HepG2 (cell line): ENCODE data around the gene PEX11G. TPM values are rescaled to one million over a fixed set of nuclear protein-coding genes. Genes with fewer than 3 reads are reported as not detected.
A peak's percentile ranks its signal among the peaks of the same experiment; 100 is the strongest.

Source experiments
- EP300 ChIP-seq, 3 experiments: sonication (generic) in 1 of 3; formaldehyde crosslinking in 1 of 3; IDR thresholded peaks; 2 replicates each; pipeline versions ENCODE4 v1.5.1 to v1.6.1; 2011 to 2020; ENCODE audit warnings: low read depth in 2 of 3, low read length in 2 of 3, borderline replicate concordance in 1 of 3, improper control_type of control experiment in 1 of 3, mild to moderate bottlenecking in 1 of 3, missing genetic modification reagents in 1 of 3, moderate library complexity in 1 of 3
- FOSL2 ChIP-seq: sonication (generic); formaldehyde crosslinking; IDR thresholded peaks from 2 replicates; pipeline ENCODE4 v1.4.0; 2020; ENCODE audit warnings: missing genetic modification reagents
- FOXA3 ChIP-seq: IDR thresholded peaks from 2 replicates; pipeline ENCODE4 v1.6.1; 2016; ENCODE audit warnings: missing genetic modification reagents, missing compliant biosample characterization
- GFI1 ChIP-seq: sonication (generic); formaldehyde crosslinking; IDR thresholded peaks from 2 replicates; pipeline ENCODE4 v1.5.0; 2020; ENCODE audit warnings: missing genetic modification reagents, mild to moderate bottlenecking, borderline replicate concordance
- HNF1A ChIP-seq, 2 experiments: sonication (generic) in 1 of 2; formaldehyde crosslinking in 1 of 2; IDR thresholded peaks; 2 replicates each; pipeline versions ENCODE4 v1.4.0 to v1.6.1; 2016 to 2020; ENCODE audit warnings: borderline replicate concordance in 1 of 2, low read depth in 1 of 2, mild to moderate bottlenecking in 1 of 2, missing genetic modification reagents in 1 of 2
- JUN ChIP-seq: sonication (generic); formaldehyde crosslinking; IDR thresholded peaks from 2 replicates; pipeline ENCODE4 v1.4.0; 2020; ENCODE audit warnings: mild to moderate bottlenecking, missing genetic modification reagents
- NONO ChIP-seq, 2 experiments: fragments of 450-650 bp in 1 of 2; sonication (generic) in 1 of 2; formaldehyde crosslinking in 1 of 2; IDR thresholded peaks in 1 of 2; conservative IDR thresholded peaks in 1 of 2; 2 replicates each; pipeline versions ENCODE4 v1.6.1 to v1.8.0; 2017 to 2022; ENCODE audit warnings: mild to moderate bottlenecking in 1 of 2, missing genetic modification reagents in 1 of 2, moderate library complexity in 1 of 2
- PCBP2 ChIP-seq: fragments of 200-400 bp; formaldehyde crosslinking; optimal IDR thresholded peaks from 2 replicates; pipeline ENCODE3; 2018; ENCODE audit warnings: low read length, low read depth; ENCODE audit not compliant: poor library complexity, severe bottlenecking
- TCF12 ChIP-seq, 2 experiments: fragments of 450-650 bp in 1 of 2; sonication (generic) in 1 of 2; formaldehyde crosslinking in 1 of 2; IDR thresholded peaks; 2 replicates each; pipeline versions ENCODE4 v1.6.1 to v1.8.0; 2017 to 2022; ENCODE audit warnings: antibody characterized with exemption in 1 of 2, mild to moderate bottlenecking in 1 of 2, missing genetic modification reagents in 1 of 2, moderate library complexity in 1 of 2
- TEAD2 ChIP-seq: sonication (generic); formaldehyde crosslinking; IDR thresholded peaks from 2 replicates; pipeline ENCODE4 v1.9.0; 2021; ENCODE audit warnings: missing genetic modification reagents
- THAP8 ChIP-seq: sonication (generic); formaldehyde crosslinking; IDR thresholded peaks from 2 replicates; pipeline ENCODE4 v1.5.1; 2020; ENCODE audit warnings: missing genetic modification reagents, mild to moderate bottlenecking, borderline replicate concordance
- YEATS4 ChIP-seq: sonication (generic); formaldehyde crosslinking; IDR thresholded peaks from 2 replicates; pipeline ENCODE4 v1.4.0; 2020; ENCODE audit warnings: missing genetic modification reagents, borderline replicate concordance
- ZBTB8A ChIP-seq: sonication (generic); formaldehyde crosslinking; IDR thresholded peaks from 2 replicates; pipeline ENCODE4 v1.4.0; 2020; ENCODE audit warnings: mild to moderate bottlenecking, low read depth, missing genetic modification reagents, borderline replicate concordance
- ZNF121 ChIP-seq: sonication (generic); formaldehyde crosslinking; IDR thresholded peaks from 2 replicates; pipeline ENCODE4 v1.5.0; 2020; ENCODE audit warnings: mild to moderate bottlenecking, missing genetic modification reagents
- ZNF607 ChIP-seq: sonication (generic); formaldehyde crosslinking; IDR thresholded peaks from 2 replicates; pipeline ENCODE4 v1.5.1; 2020; ENCODE audit warnings: missing genetic modification reagents, mild to moderate bottlenecking, borderline replicate concordance
- ZNF619 ChIP-seq: sonication (generic); formaldehyde crosslinking; IDR thresholded peaks from 2 replicates; pipeline ENCODE4 v1.4.0; 2020; ENCODE audit warnings: mild to moderate bottlenecking, missing genetic modification reagents
- ZSCAN30 ChIP-seq: sonication (generic); formaldehyde crosslinking; IDR thresholded peaks from 2 replicates; pipeline ENCODE4 v1.5.0; 2020; ENCODE audit warnings: mild to moderate bottlenecking, missing genetic modification reagents
- ZSCAN9 ChIP-seq: IDR thresholded peaks from 2 replicates; pipeline ENCODE4 v1.6.1; 2016; ENCODE audit warnings: borderline replicate concordance
- ZZZ3 ChIP-seq: sonication (generic); formaldehyde crosslinking; IDR thresholded peaks from 2 replicates; pipeline ENCODE4 v1.4.0; 2020; ENCODE audit warnings: missing genetic modification reagents, mild to moderate bottlenecking, borderline replicate concordance
- polyA plus RNA-seq, 8 experiments: library from polyadenylated mRNA; depleted of rRNA in 3 of 8; stranded (reverse) in 7 of 8; unstranded in 1 of 8; fragments of >200 nt; fragmentation: Illumina TruSeq in 4 of 8; extraction: Trizol in 4 of 8; gene quantifications; 2 replicates each; pipeline versions ENCODE4 v1.2.1 to v1.2.3, GENCODE V29; 2011 to 2016; ENCODE audit warnings: low read depth in 4 of 8, missing spikeins in 1 of 8, mixed read lengths in 1 of 8; ENCODE audit not compliant: insufficient read depth in 1 of 8
- total RNA-seq, 5 experiments: library from RNA; depleted of rRNA; stranded (reverse); fragments of >200 nt; fragmentation: Illumina TruSeq; extraction: Trizol; gene quantifications; 2 replicates each; pipeline ENCODE4 v1.2.3, GENCODE V29; 2016; ENCODE audit warnings: low read depth in 1 of 5
- TF ChIP-seq, protein P1 (sequence below): IDR thresholded peaks from 2 replicates; pipeline ENCODE4 v1.6.1; 2016; ENCODE audit warnings: low read depth

The PEX11G gene
- total and polyA plus RNA-seq, 2 of the 13 experiments (the other 11 are each of a cell fraction or from before 2014, with no cell fraction given): not detected

DNA sequence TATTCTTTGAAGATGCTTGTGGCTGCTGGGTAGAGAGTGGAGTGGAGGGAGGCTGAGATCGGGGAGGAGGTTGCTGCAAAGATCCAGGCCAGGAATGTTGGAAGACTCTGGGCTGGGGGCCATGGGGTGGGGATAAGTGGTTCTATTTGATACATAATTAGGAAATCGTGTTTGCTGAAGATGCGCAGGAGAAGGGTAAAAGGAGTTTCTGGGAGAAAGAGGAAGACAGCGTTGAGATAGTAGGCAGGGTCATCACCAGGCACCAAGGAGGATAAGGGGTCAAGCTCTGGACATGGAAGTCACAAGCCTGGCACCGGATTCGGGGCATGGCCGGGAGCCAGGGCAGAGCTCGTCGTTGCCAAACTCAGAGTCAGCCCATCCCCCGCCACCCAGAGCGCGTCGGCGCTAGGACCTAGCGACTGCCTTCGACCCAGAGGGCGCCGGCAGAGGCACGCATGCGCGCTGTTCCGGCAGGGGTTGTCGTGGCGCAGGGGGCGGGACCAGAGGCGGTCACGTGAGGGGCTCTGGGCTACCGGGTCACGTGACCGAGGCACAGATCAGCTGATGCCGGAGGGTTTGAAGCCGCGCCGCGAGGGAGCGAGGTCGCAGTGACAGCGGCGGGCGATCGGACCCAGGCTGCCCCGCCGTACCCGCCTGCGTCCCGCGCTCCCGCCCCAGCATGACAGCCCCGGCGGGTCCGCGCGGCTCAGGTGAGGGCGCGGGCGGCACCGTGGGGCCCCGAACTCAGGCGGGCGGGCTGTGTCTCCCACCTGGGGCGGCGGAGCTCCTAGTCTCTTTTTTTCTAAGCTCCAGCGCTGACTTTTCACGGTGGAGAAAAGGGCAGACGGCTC is 33.5 kb upstream of the PEX11G start, which contains the start of gene MCOLN1 (continued):
- TF ChIP-seq, protein P1, sequence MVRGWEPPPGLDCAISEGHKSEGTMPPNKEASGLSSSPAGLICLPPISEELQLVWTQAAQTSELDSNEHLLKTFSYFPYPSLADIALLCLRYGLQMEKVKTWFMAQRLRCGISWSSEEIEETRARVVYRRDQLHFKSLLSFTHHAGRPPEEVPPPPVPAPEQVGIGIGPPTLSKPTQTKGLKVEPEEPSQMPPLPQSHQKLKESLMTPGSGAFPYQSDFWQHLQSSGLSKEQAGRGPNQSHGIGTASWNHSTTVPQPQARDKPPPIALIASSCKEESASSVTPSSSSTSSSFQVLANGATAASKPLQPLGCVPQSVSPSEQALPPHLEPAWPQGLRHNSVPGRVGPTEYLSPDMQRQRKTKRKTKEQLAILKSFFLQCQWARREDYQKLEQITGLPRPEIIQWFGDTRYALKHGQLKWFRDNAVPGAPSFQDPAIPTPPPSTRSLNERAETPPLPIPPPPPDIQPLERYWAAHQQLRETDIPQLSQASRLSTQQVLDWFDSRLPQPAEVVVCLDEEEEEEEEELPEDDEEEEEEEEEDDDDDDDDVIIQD: peak; percentile 79
- no peak for TF ChIP-seq HNF1A (IDR thresholded peaks at IDR 0.05; ENCODE audit: low read depth)
- TF ChIP-seq HNF1A (CRISPR knock-in tag; IDR thresholded peaks at IDR 0.05; ENCODE audit: borderline replicate concordance): peak; percentile 88
- 0 out of 2 replicates have a peak, but pooled peaks have one; percentile 70 for TF ChIP-seq ZSCAN9 (CRISPR knock-in tag)
- TF ChIP-seq PCBP2: no peak
- peak; percentile 29; the same call in 1 of the 2 replicates for TF ChIP-seq GFI1 (CRISPR knock-in tag)
- TF ChIP-seq TEAD2 (CRISPR knock-in tag): no peak
- TF ChIP-seq YEATS4 (CRISPR knock-in tag): peak; percentile 71; the same call in 1 of the 2 replicates
- TF ChIP-seq ZNF619 (CRISPR knock-in tag): peak; percentile 73; the same call in 1 of the 2 replicates
- TF ChIP-seq FOXA3 (CRISPR knock-in tag): peak; percentile 69
- no peak for TF ChIP-seq NONO (IDR thresholded peaks at IDR 0.05)
- peak; percentile 97 for TF ChIP-seq NONO (CRISPR knock-in tag; conservative IDR thresholded peaks at IDR 0.05)
- peak; percentile 68 for TF ChIP-seq FOSL2
- no peak for TF ChIP-seq THAP8 (CRISPR knock-in tag)
- TF ChIP-seq ZBTB8A (CRISPR knock-in tag): no peak
- no peak for TF ChIP-seq ZNF121
- no peak for TF ChIP-seq TCF12 (IDR thresholded peaks at IDR 0.05)
- TF ChIP-seq TCF12 (CRISPR knock-in tag; IDR thresholded peaks at IDR 0.05): 0 out of 2 replicates have a peak, but pooled peaks have one; percentile 47
- peak in 1 of 2 experiments; percentile 45; a peak in 2 of 4 replicates for TF ChIP-seq EP300 (IDR thresholded peaks at IDR 0.05; ENCODE audit: low read depth in 2 of 2, low read length in 2 of 2)
- peak; percentile 64 for TF ChIP-seq EP300 (CRISPR knock-in tag; IDR thresholded peaks at IDR 0.05; ENCODE audit: borderline replicate concordance)
- peak; percentile 94 for TF ChIP-seq ZZZ3 (CRISPR knock-in tag)
- 0 out of 2 replicates have a peak, but pooled peaks have one; percentile 20 for TF ChIP-seq JUN
- TF ChIP-seq ZNF607: no peak; the same call in 1 of the 2 replicates
- no peak for TF ChIP-seq ZSCAN30 (CRISPR knock-in tag)
